Glutamatergic neuron (in vitro differentiated cells): Measurements from ENCODE around the gene KRT222. TPM values are rescaled to one million over a fixed set of nuclear protein-coding genes. Genes with fewer than 3 reads are reported as not detected.
A peak's percentile ranks its signal among the peaks of the same experiment; 100 is the strongest.

ENCODE experiments used
- DNase-seq: peaks from one replicate; pipeline ENCODE4 v3.0.0; 2022
- H3K27ac Mint-ChIP-seq: one replicate; pipeline ENCODE4 v1.8.0; 2020; ENCODE audit warnings: mild to moderate bottlenecking, mixed read lengths, inconsistent platforms; ENCODE audit not compliant: unreplicated experiment
- H3K27me3 Mint-ChIP-seq: one replicate; pipeline ENCODE4 v1.8.0; 2020; ENCODE audit warnings: mild to moderate bottlenecking, moderate library complexity, mixed read lengths, inconsistent platforms; ENCODE audit not compliant: unreplicated experiment
- H3K36me3 Mint-ChIP-seq: one replicate; pipeline ENCODE4 v1.8.0; 2020; ENCODE audit warnings: mild to moderate bottlenecking, mixed read lengths, inconsistent platforms; ENCODE audit not compliant: unreplicated experiment
- H3K4me1 Mint-ChIP-seq: one replicate; pipeline ENCODE4 v1.8.0; 2020; ENCODE audit warnings: mild to moderate bottlenecking, low read depth, mixed read lengths, inconsistent platforms; ENCODE audit not compliant: unreplicated experiment
- H3K4me3 Mint-ChIP-seq: one replicate; pipeline ENCODE4 v1.8.0; 2020; ENCODE audit warnings: mild to moderate bottlenecking, mixed read lengths, inconsistent platforms; ENCODE audit not compliant: unreplicated experiment
- H3K9me3 Mint-ChIP-seq: one replicate; pipeline ENCODE4 v1.8.0; 2020; ENCODE audit warnings: mild to moderate bottlenecking, moderate library complexity, mixed read lengths, inconsistent platforms; ENCODE audit not compliant: unreplicated experiment
- CTCF ChIP-seq: fragments of 200-600 bp; sonication (generic); IDR thresholded peaks from one replicate; pipeline ENCODE4 v1.5.0; 2021; ENCODE audit not compliant: partially characterized antibody, unreplicated experiment
- total RNA-seq: library from RNA; stranded (reverse); fragmentation: NEBNext Ultra II Directional; extraction: Animal tissue kit (Norgen Biotek cat#: 25700); gene quantifications from one replicate; pipeline ENCODE4 v1.2.1, GENCODE V29; 2021; ENCODE audit not compliant: unreplicated experiment

The KRT222 gene
- total RNA-seq, 1 donor from 2014 or later, result 1.3 TPM

GRCh38 chr17:40615068-40615840 lies 49.7 kb downstream of the KRT222 start:
- Mint-ChIP-seq H3K4me3 (no peak overlapping the region), H3K9me3 (peaks cover 3% of the 10 kb centered on the region), H3K36me3 (no peaks in the 10 kb centered on the region), H3K27me3 (peaks cover 5% of the 10 kb centered on the region), H3K4me1 (peaks cover 2% of the 10 kb centered on the region), H3K27ac (no peak overlapping the region)
- peak; percentile 60 for DNase-seq
- no peak for TF ChIP-seq CTCF

- Mint-ChIP-seq H3K4me3 (no peak overlapping the region), H3K27ac (no peak overlapping the region), H3K4me1 (peaks cover 2% of the 10 kb centered on the region), H3K27me3 (peaks cover 5% of the 10 kb centered on the region), H3K9me3 (peaks cover 4% of the 10 kb centered on the region), H3K36me3 (no peaks in the 10 kb centered on the region)
- TF ChIP-seq CTCF, result no peak
- no peak for DNase-seq
Observed at GRCh38 chr17:40614431-40615067, 50.4 kb downstream of the KRT222 start.

GRCh38 chr17:40613467-40614154 lies 51.4 kb downstream of the KRT222 start:
- H3K27ac Mint-ChIP-seq, result no peak overlapping the region
- no peak for DNase-seq
- no peak for TF ChIP-seq CTCF
- no peaks in the 10 kb centered on the region for H3K36me3 Mint-ChIP-seq
- H3K27me3 Mint-ChIP-seq, result peaks cover 5% of the 10 kb centered on the region
- H3K4me3 Mint-ChIP-seq, result no peak overlapping the region
- peaks cover 2% of the 10 kb centered on the region for H3K4me1 Mint-ChIP-seq
- H3K9me3 Mint-ChIP-seq, result peaks cover 4% of the 10 kb centered on the region

- Mint-ChIP-seq H3K4me1 (peaks cover 2% of the 10 kb centered on the region), H3K36me3 (no peaks in the 10 kb centered on the region), H3K9me3 (peaks cover 2% of the 10 kb centered on the region), H3K4me3 (no peak overlapping the region), H3K27me3 (peaks cover 5% of the 10 kb centered on the region), H3K27ac (no peak overlapping the region)
- TF ChIP-seq CTCF, result no peak
- DNase-seq, result no peak
Observed at GRCh38 chr17:40612599-40613244, 52.3 kb downstream of the KRT222 start.
